Fibroblast of lung (primary cell): ENCODE measurements around the gene KLHL17. TPM values are rescaled to one million over a fixed set of nuclear protein-coding genes. Genes with fewer than 3 reads are reported as not detected.

Source experiments
- DNase-seq, 2 donors: peaks; one replicate each; pipeline versions ENCODE4 v3.0.0 to v3.0.0-alpha.2; 2010; ENCODE audit warnings: low read depth in 2 of 2
- H2AFZ ChIP-seq: 2 replicates; pipeline ENCODE4 v1.5.1; 2012; ENCODE audit warnings: low read length, control low read depth, inconsistent platforms
- H3K27ac ChIP-seq: 2 replicates; pipeline ENCODE4 v1.5.1; 2011; ENCODE audit warnings: low read length, control low read depth; ENCODE audit not compliant: insufficient read depth
- H3K27me3 ChIP-seq: 2 replicates; pipeline ENCODE4 v1.5.1; 2011; ENCODE audit warnings: mild to moderate bottlenecking, low read length; ENCODE audit not compliant: control insufficient read depth, insufficient read depth
- H3K36me3 ChIP-seq: 2 replicates; pipeline ENCODE4 v1.5.1; 2011; ENCODE audit warnings: low read length; ENCODE audit not compliant: control insufficient read depth, insufficient read depth
- H3K4me1 ChIP-seq: 2 replicates; pipeline ENCODE4 v1.5.1; 2011; ENCODE audit warnings: low read length; ENCODE audit not compliant: control insufficient read depth, insufficient read depth; ENCODE audit errors: extremely low read depth
- H3K4me2 ChIP-seq: 2 replicates; pipeline ENCODE4 v1.5.1; 2011; ENCODE audit warnings: low read length, control low read depth; ENCODE audit not compliant: insufficient read depth; ENCODE audit errors: extremely low read depth
- H3K4me3 ChIP-seq, 4 experiments: fragments of 200-600 bp in 1 of 4; sonication (generic) in 1 of 4; replicated peaks in 1 of 4; 2 replicates each; pipeline ENCODE4 v1.5.1; 2011 to 2016; ENCODE audit warnings: low read length in 4 of 4, low read depth in 3 of 4, mild to moderate bottlenecking in 3 of 4, control low read depth in 2 of 4, inconsistent platforms in 1 of 4, mixed read lengths in 1 of 4; ENCODE audit not compliant: insufficient read depth in 1 of 4; ENCODE audit errors: control extremely low read depth in 1 of 4
- H3K79me2 ChIP-seq: 2 replicates; pipeline ENCODE4 v1.5.1; 2012; ENCODE audit warnings: mild to moderate bottlenecking, low read length, inconsistent platforms; ENCODE audit not compliant: control insufficient read depth, insufficient read depth
- H3K9ac ChIP-seq: 2 replicates; pipeline ENCODE4 v1.5.1; 2011; ENCODE audit warnings: mild to moderate bottlenecking, low read length, control low read depth; ENCODE audit not compliant: insufficient read depth
- H3K9me3 ChIP-seq: 2 replicates; pipeline ENCODE4 v1.5.1; 2012; ENCODE audit warnings: low read depth, low read length; ENCODE audit not compliant: control insufficient read depth, insufficient read depth
- H4K20me1 ChIP-seq: 2 replicates; pipeline ENCODE4 v1.5.1; 2011; ENCODE audit warnings: low read length; ENCODE audit not compliant: control insufficient read depth, insufficient read depth; ENCODE audit errors: extremely low read depth
- EZH2 ChIP-seq: IDR thresholded peaks from 2 replicates; pipeline ENCODE4 v1.5.1; 2012; ENCODE audit warnings: low read length, control low read depth, mild to moderate bottlenecking; ENCODE audit errors: missing control alignments
- polyA plus RNA-seq, 2 donors: library from polyadenylated mRNA; depleted of rRNA in 1 of 2; stranded (reverse) in 1 of 2; unstranded in 1 of 2; fragments of >200 nt; gene quantifications; 2 replicates each; pipeline ENCODE4 v1.2.1, GENCODE V29; 2011 to 2012; ENCODE audit warnings: missing spikeins in 1 of 2
- total RNA-seq: library from RNA; depleted of rRNA; stranded (reverse); fragments of >200 nt; gene quantifications from 2 replicates; pipeline ENCODE4 v1.2.1, GENCODE V29; 2014
- TF ChIP-seq, protein P1 (sequence below), 2 donors: IDR thresholded peaks in 1 of 2; conservative IDR thresholded peaks in 1 of 2; 1 replicate in 1 of 2; 2 replicates in 1 of 2; pipeline ENCODE4 v1.5.1; 2011 to 2012; ENCODE audit warnings: low read length in 2 of 2, control low read depth in 1 of 2, inconsistent platforms in 1 of 2, low read depth in 1 of 2, mild to moderate bottlenecking in 1 of 2

KLHL17 gene
- total and polyA plus RNA-seq, 2 donors (not counting 1 experiment from before 2014, with no cell fraction given) = 4.7 to 7.4 TPM

DNA sequence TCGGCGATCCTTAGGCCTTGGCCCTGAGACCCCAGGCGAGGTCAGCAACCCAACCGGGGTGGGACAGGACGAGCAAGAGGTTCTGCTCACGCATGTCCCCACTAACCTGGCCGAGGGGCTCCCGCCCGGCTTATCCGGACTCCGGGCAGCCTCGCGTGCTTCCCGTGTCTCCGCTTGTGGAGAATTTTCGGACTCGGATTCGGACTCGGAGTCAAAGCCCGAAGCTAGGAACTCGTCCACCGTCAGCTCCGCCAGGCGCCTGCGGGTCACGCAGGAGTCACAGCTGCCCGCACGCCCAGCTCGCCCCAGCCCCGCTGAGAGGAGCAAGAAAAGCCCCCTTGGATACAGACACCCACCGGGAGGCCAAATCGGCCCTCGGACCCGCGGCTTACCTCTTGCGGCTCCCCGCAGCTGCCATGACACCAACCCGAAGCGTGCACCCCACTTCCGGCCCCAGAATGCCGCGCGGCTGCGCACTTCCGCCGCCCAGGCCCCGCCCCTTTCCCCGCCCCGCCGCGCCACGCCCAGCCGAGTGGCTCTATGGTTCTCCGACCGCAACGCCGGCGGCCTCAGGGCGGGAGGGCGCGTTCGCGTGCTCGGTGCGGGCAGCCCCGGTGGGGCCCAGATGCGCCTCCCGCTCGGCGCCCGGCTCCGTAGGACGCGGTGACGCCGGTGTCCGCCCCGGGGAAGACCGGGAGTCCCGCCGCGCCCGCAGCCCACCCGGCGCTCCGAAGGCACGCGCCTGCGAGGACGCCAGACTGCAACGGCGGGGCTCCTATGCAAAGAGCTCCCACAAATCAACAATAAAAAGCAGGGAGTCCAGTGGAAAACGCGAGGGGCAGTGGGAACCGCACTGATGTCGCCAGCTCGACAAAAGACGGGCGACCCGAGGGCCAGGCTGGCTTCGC is 1.3 kb upstream of the KLHL17 start, which contains the start of gene NOC2L:
TSS of gene NOC2L (minus strand) at position 434 of the 908 bp plus-strand sequence. CDS start at position 418, 16 bp downstream.
- Histone ChIP-seq H3K27ac (peak within 1 kb of the TSS; percentile 80), H3K79me2 (peaks cover 21% of the 10 kb centered on the region), H2AFZ (peak within 1 kb of the TSS; percentile 47), H3K27me3 (no peaks in the 10 kb centered on the region), H3K4me2 (peak within 1 kb of the TSS; percentile 55), H3K9ac (peak within 1 kb of the TSS; percentile 69), H3K36me3 (peaks cover 10% of the 10 kb centered on the region), H4K20me1 (no peaks in the 10 kb centered on the region), H3K4me1 (peaks cover 7% of the 10 kb centered on the region), H3K9me3 (no peaks in the 10 kb centered on the region), H3K4me3 (peak within 1 kb of the TSS; percentile 81 to 100 (median 92))
- TF ChIP-seq, protein P1, sequence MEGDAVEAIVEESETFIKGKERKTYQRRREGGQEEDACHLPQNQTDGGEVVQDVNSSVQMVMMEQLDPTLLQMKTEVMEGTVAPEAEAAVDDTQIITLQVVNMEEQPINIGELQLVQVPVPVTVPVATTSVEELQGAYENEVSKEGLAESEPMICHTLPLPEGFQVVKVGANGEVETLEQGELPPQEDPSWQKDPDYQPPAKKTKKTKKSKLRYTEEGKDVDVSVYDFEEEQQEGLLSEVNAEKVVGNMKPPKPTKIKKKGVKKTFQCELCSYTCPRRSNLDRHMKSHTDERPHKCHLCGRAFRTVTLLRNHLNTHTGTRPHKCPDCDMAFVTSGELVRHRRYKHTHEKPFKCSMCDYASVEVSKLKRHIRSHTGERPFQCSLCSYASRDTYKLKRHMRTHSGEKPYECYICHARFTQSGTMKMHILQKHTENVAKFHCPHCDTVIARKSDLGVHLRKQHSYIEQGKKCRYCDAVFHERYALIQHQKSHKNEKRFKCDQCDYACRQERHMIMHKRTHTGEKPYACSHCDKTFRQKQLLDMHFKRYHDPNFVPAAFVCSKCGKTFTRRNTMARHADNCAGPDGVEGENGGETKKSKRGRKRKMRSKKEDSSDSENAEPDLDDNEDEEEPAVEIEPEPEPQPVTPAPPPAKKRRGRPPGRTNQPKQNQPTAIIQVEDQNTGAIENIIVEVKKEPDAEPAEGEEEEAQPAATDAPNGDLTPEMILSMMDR (conservative IDR thresholded peaks at IDR 0.05 in 1 of 2, IDR thresholded peaks at IDR 0.05 in 1 of 2; ENCODE audit: low read depth in 1 of 2, low read length in 2 of 2) = no peak
- DNase-seq = peak; percentile 80 to 86

DNA sequence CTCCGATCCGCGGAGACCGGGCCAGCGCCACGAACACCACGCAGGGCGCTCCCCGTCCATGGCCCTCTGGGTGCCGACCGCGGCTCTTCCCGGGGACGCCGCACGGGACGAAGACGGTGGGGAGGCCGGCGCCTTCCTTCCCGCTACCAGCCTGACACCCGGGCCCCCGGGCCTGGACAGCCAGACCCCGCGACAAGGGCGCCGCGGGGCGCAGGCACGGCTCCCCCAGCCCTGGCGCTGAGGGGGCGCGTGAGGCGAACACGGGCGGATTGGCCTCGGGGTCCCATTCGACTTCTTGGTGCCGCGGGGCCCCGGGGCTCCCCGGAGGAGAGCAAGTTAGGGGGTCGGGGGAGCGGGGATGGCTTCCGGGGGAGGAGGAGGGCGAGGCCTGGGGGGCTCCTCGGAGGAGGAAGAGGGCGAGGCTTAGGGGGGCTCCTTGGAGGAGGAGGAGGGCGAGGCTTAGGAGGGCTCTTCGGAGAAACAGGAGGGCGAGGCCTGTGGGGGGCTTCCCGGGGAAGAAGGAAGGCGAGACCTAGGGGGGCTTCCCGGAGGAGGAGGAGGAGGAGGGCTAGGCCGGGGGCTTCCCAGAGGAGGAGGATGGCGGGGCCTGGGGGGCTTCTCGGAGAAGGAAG is 537 bp upstream of the KLHL17 start:
- H3K27me3 ChIP-seq = no peaks in the 10 kb centered on the region
- H3K79me2 ChIP-seq = peaks cover 21% of the 10 kb centered on the region
- peaks cover 7% of the 10 kb centered on the region for H3K4me1 ChIP-seq
- H4K20me1 ChIP-seq = no peaks in the 10 kb centered on the region
- H2AFZ ChIP-seq = peak overlapping the region; percentile 7
- no peak overlapping the region for H3K27ac ChIP-seq
- peaks cover 11% of the 10 kb centered on the region for H3K36me3 ChIP-seq
- no peak overlapping the region for H3K9ac ChIP-seq
- TF ChIP-seq, protein P1 (conservative IDR thresholded peaks at IDR 0.05 in 1 of 2, IDR thresholded peaks at IDR 0.05 in 1 of 2; ENCODE audit: low read depth in 1 of 2, low read length in 2 of 2) = no peak
- TF ChIP-seq EZH2 = no peak
- no peaks in the 10 kb centered on the region for H3K9me3 ChIP-seq
- peak overlapping the region; percentile 33 to 67 (median 46) for H3K4me3 ChIP-seq
- H3K4me2 ChIP-seq = peak overlapping the region; percentile 13
- no peak for DNase-seq

DNA sequence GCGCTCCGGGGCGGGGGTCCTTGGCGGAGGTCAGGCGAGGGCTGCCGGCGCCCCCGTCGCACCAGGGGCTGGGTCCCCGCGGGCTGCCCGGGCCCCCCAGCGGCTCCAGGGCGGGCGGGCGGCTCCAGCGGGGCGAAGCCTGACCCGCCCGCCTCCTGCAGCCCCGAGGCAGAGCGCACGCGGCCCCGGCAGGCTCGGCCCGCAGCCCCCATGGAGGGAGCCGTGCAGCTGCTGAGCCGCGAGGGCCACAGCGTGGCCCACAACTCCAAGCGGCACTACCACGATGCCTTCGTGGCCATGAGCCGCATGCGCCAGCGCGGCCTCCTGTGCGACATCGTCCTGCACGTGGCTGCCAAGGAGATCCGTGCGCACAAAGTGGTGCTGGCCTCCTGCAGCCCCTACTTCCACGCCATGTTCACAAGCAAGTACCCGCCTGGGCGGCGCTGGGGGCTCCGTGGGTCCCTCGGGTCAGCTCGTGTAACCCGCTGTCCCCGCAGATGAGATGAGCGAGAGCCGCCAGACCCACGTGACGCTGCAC is 817 bp downstream of the KLHL17 start:
- Histone ChIP-seq H3K79me2 (peaks cover 21% of the 10 kb centered on the region), H3K36me3 (peaks cover 13% of the 10 kb centered on the region), H3K4me2 (peak overlapping the region; percentile 80), H4K20me1 (no peaks in the 10 kb centered on the region), H2AFZ (no peak overlapping the region), H3K9ac (peak overlapping the region; percentile 53), H3K4me3 (peak overlapping the region in 3 of 4 experiments; percentile 38 to 67 (median 55)), H3K4me1 (peaks cover 12% of the 10 kb centered on the region), H3K27ac (no peak overlapping the region), H3K9me3 (no peaks in the 10 kb centered on the region), H3K27me3 (no peaks in the 10 kb centered on the region)
- DNase-seq = no peak
- TF ChIP-seq, protein P1 (conservative IDR thresholded peaks at IDR 0.05 in 1 of 2, IDR thresholded peaks at IDR 0.05 in 1 of 2; ENCODE audit: low read depth in 1 of 2, low read length in 2 of 2) = no peak
- no peak for TF ChIP-seq EZH2
